MM.1S (cell line): ENCODE results near the gene POLR2A.
"Not testable (repeated sequence)": the region's sequence is repeated elsewhere in the genome, so short reads cannot be mapped to it uniquely, and the experiment has no call there.

Experiments used
- EZH2 ChIP-seq: fragments of 300-600 bp; sonication (generic); optimal IDR thresholded peaks from 2 replicates; pipeline ENCODE3; 2017; ENCODE audit warnings: low read depth, mild to moderate bottlenecking, antibody characterized with exemption, low read length, mixed read lengths
- EZH2phosphoT487 ChIP-seq: fragments of 300-600 bp; sonication (generic); IDR thresholded peaks from 2 replicates; pipeline ENCODE4 v1.6.1; 2018; ENCODE audit warnings: antibody characterized with exemption, low read length
- TF ChIP-seq, protein P1 (sequence below): fragments of 300-600 bp; sonication (generic); IDR thresholded peaks from 2 replicates; pipeline ENCODE4 v1.5.1; 2016; ENCODE audit warnings: antibody characterized with exemption, low read length, mixed read lengths

DNA sequence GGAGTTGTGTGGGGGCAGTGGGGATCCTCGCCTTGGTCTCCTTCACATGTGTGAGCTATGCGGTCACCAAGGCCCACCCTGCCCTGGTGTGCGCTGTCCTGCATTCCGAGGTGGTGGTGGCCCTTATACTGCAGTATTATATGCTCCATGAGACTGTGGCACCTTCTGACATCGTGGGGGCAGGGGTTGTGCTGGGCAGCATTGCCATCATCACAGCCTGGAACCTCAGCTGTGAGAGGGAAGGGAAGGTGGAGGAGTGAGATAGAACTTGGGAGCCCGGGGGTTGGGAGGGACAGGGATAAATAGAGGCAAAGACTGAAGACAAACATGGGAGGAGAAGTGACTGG, 1.5 kb upstream of the POLR2A start:
- TF ChIP-seq, protein P1, sequence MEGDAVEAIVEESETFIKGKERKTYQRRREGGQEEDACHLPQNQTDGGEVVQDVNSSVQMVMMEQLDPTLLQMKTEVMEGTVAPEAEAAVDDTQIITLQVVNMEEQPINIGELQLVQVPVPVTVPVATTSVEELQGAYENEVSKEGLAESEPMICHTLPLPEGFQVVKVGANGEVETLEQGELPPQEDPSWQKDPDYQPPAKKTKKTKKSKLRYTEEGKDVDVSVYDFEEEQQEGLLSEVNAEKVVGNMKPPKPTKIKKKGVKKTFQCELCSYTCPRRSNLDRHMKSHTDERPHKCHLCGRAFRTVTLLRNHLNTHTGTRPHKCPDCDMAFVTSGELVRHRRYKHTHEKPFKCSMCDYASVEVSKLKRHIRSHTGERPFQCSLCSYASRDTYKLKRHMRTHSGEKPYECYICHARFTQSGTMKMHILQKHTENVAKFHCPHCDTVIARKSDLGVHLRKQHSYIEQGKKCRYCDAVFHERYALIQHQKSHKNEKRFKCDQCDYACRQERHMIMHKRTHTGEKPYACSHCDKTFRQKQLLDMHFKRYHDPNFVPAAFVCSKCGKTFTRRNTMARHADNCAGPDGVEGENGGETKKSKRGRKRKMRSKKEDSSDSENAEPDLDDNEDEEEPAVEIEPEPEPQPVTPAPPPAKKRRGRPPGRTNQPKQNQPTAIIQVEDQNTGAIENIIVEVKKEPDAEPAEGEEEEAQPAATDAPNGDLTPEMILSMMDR = not testable (repeated sequence)
- TF ChIP-seq EZH2, EZH2phosphoT487: not testable (repeated sequence)
